DOHH2 (cell line): ENCODE data around the gene PDE9A.

Experiments
- CTCF ChIP-seq: fragments of 200-600 bp; sonication (generic); IDR thresholded peaks from one replicate; pipeline ENCODE4 v1.5.1; 2014; ENCODE audit warnings: antibody characterized with exemption, mild to moderate bottlenecking, low read depth, low read length; ENCODE audit not compliant: poor library complexity, severe bottlenecking
- EZH2phosphoT487 ChIP-seq: fragments of 200-600 bp; sonication (generic); IDR thresholded peaks from 2 replicates; pipeline ENCODE4 v1.6.1; 2017; ENCODE audit warnings: borderline replicate concordance, mild to moderate bottlenecking, antibody characterized with exemption, low read length, moderate library complexity, mixed read lengths

- no peak for TF ChIP-seq CTCF
- TF ChIP-seq EZH2phosphoT487: no peak
These were observed 58.2 kb downstream of the PDE9A start for GRCh38 chr21:42711667-42712066.
